ENCODE data around the gene ZNF782. TPM values are rescaled to one million over a fixed set of nuclear protein-coding genes. Genes with fewer than 3 reads are reported as not detected.
"Not testable (repeated sequence)": the region's sequence is repeated elsewhere in the genome, so short reads cannot be mapped to it uniquely, and the experiment has no call there.

The ZNF782 gene
- total RNA-seq: 1 to 10 TPM; 4.5 to 7.1 TPM

GRCh38 chr9:96853781-96854650 lies at the start of gene ZNF782:
TSS of gene ZNF782 (minus strand) at chr9:96854514. CDS start at chr9:96851961, 2,553 bp downstream.
- DNase-seq (peak; percentile 87), ATAC-seq (replicated peaks in 1 of 2) (peak; percentile 90)
- H3K4me3 Mint-ChIP-seq: peak within 1 kb of the TSS; percentile 100
- H3K36me3 Mint-ChIP-seq (ENCODE audit: insufficient read depth in 2 of 2): peaks cover 2 to 10% of the 10 kb centered on the region in 2 donors
- H3K4me1 Mint-ChIP-seq (ENCODE audit: low read depth): peaks cover 59% of the 10 kb centered on the region
- H3K27ac Mint-ChIP-seq: peak within 1 kb of the TSS; percentile 99
- no peaks in the 10 kb centered on the region for H3K9me3 Mint-ChIP-seq
- H3K27me3 Mint-ChIP-seq (ENCODE audit: low read depth): peaks cover 20% of the 10 kb centered on the region

DNA sequence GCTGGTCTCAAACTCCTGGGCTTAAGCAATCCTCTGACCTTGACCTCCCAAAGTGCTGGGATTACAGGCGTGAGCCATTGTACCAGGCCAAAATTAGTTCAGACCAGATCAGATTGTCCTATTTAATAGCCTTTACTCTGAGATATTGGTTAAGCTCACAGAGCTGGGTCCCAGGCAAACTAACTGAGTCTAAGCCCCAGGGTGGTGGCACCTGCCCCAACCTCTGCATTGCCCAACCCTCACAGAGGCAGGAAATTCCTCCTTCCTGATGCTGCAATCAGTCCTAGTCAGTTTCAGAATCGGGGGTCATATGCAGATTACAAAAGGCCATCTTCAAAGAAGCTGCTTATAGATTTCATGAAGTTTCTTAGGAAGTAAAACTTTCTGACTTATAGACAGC lies 45.7 kb upstream of the ZNF782 start:
- not testable (repeated sequence) for H3K27ac Mint-ChIP-seq; H3K36me3 Mint-ChIP-seq (ENCODE audit: insufficient read depth in 2 of 2); H3K9me3 Mint-ChIP-seq; H3K4me1 Mint-ChIP-seq (ENCODE audit: low read depth); H3K27me3 Mint-ChIP-seq (ENCODE audit: low read depth); ATAC-seq (replicated peaks in 1 of 2); H3K4me3 Mint-ChIP-seq; DNase-seq

GRCh38 chr9:96892131-96892530 lies 37.8 kb upstream of the ZNF782 start:
- no peak for DNase-seq
- H3K4me3 Mint-ChIP-seq: no peak overlapping the region
- no peaks in the 10 kb centered on the region for H3K9me3 Mint-ChIP-seq
- H3K27me3 Mint-ChIP-seq (ENCODE audit: low read depth): no peaks in the 10 kb centered on the region
- H3K4me1 Mint-ChIP-seq (ENCODE audit: low read depth): no peaks in the 10 kb centered on the region
- no peak for ATAC-seq (replicated peaks in 1 of 2)
- H3K27ac Mint-ChIP-seq: no peak overlapping the region
- H3K36me3 Mint-ChIP-seq (ENCODE audit: insufficient read depth in 2 of 2): peaks cover 7 to 18% of the 10 kb centered on the region in 2 donors

- no peak overlapping the region for H3K27ac Mint-ChIP-seq
- DNase-seq (no peak), ATAC-seq (replicated peaks in 1 of 2) (no peak)
- no peak overlapping the region for H3K4me3 Mint-ChIP-seq
- H3K36me3 Mint-ChIP-seq (ENCODE audit: insufficient read depth in 2 of 2): peaks cover 0 to 13% of the 10 kb centered on the region in 2 donors
- H3K9me3 Mint-ChIP-seq: peaks cover 1 to 5% of the 10 kb centered on the region in 2 donors
- H3K27me3 Mint-ChIP-seq (ENCODE audit: low read depth): no peaks in the 10 kb centered on the region
- H3K4me1 Mint-ChIP-seq (ENCODE audit: low read depth): no peaks in the 10 kb centered on the region
These were observed 34.3 kb upstream of the ZNF782 start for GRCh38 chr9:96888591-96888990.

DNA sequence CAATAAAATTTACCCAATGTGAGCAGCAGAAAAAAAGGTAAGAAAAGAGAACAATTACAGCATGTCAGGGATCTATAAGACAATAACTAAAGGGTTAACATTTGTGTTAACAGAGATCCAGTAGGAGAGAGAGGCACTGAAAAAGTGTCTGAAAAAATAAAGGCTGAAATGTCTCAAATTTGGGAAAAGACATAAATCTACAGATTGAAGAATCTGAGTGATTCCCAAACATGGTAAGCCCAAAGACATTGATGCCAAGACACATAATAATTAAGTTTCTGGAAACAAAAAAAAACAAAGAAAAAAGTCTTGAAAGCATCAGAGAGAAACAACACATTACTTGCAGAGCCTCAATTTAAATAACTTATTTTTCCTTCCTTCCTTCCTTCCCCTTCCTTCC lies 31.1 kb upstream of the ZNF782 start:
- Mint-ChIP-seq H3K27ac (no peak overlapping the region), H3K36me3 (ENCODE audit: insufficient read depth in 2 of 2) (peaks cover 2 to 4% of the 10 kb centered on the region in 2 donors), H3K27me3 (ENCODE audit: low read depth) (peaks cover 9% of the 10 kb centered on the region), H3K4me1 (ENCODE audit: low read depth) (no peaks in the 10 kb centered on the region), H3K9me3 (peaks cover 1 to 5% of the 10 kb centered on the region in 2 donors), H3K4me3 (no peak overlapping the region)
- no peak for DNase-seq
- no peak for ATAC-seq (replicated peaks in 1 of 2)

- peak in 1 of 2 donors; percentile 12 for DNase-seq
- H3K27me3 Mint-ChIP-seq (ENCODE audit: low read depth): peaks cover 17% of the 10 kb centered on the region
- no peaks in the 10 kb centered on the region for H3K4me1 Mint-ChIP-seq (ENCODE audit: low read depth)
- H3K27ac Mint-ChIP-seq: no peak overlapping the region
- H3K4me3 Mint-ChIP-seq: no peak overlapping the region
- peaks cover 2 to 4% of the 10 kb centered on the region in 2 donors for H3K36me3 Mint-ChIP-seq (ENCODE audit: insufficient read depth in 2 of 2)
- H3K9me3 Mint-ChIP-seq: peaks cover 1 to 5% of the 10 kb centered on the region in 2 donors
- ATAC-seq (replicated peaks in 1 of 2): peak; percentile 46 to 69
These were observed 30.1 kb upstream of the ZNF782 start for GRCh38 chr9:96884443-96884842.

- H3K27ac Mint-ChIP-seq: no peak overlapping the region
- peaks cover 1 to 5% of the 10 kb centered on the region in 2 donors for H3K9me3 Mint-ChIP-seq
- no peaks in the 10 kb centered on the region for H3K4me1 Mint-ChIP-seq (ENCODE audit: low read depth)
- DNase-seq (no peak), ATAC-seq (replicated peaks in 1 of 2) (peak in 1 of 2 donors; percentile 15)
- no peak overlapping the region for H3K4me3 Mint-ChIP-seq
- H3K36me3 Mint-ChIP-seq (ENCODE audit: insufficient read depth in 2 of 2): peaks cover 2 to 4% of the 10 kb centered on the region in 2 donors
- H3K27me3 Mint-ChIP-seq (ENCODE audit: low read depth): peaks cover 23% of the 10 kb centered on the region
These were observed 29.6 kb upstream of the ZNF782 start for GRCh38 chr9:96883922-96884321.

- Mint-ChIP-seq H3K27ac (no peak overlapping the region), H3K4me3 (peak overlapping the region; percentile 49 to 85), H3K4me1 (ENCODE audit: low read depth) (peaks cover 36% of the 10 kb centered on the region), H3K36me3 (ENCODE audit: insufficient read depth in 2 of 2) (peaks cover 0 to 8% of the 10 kb centered on the region in 2 donors), H3K27me3 (ENCODE audit: low read depth) (peaks cover 53% of the 10 kb centered on the region), H3K9me3 (no peaks in the 10 kb centered on the region)
- no peak for DNase-seq
- no peak for ATAC-seq (replicated peaks in 1 of 2)
These were observed 23.0 kb upstream of the ZNF782 start for GRCh38 chr9:96877269-96877668.

GRCh38 chr9:96875461-96876142 lies 21.3 kb upstream of the ZNF782 start:
- Mint-ChIP-seq H3K36me3 (ENCODE audit: insufficient read depth in 2 of 2) (peaks cover 0 to 6% of the 10 kb centered on the region in 2 donors), H3K27ac (peak overlapping the region; percentile 91), H3K9me3 (no peaks in the 10 kb centered on the region), H3K27me3 (ENCODE audit: low read depth) (peaks cover 46% of the 10 kb centered on the region), H3K4me3 (peak overlapping the region; percentile 85 to 98), H3K4me1 (ENCODE audit: low read depth) (peaks cover 36% of the 10 kb centered on the region)
- DNase-seq (peak; percentile 57 to 65), ATAC-seq (replicated peaks in 1 of 2) (peak; percentile 61 to 67)

GRCh38 chr9:96874947-96875460 lies 20.7 kb upstream of the ZNF782 start:
- Mint-ChIP-seq H3K36me3 (ENCODE audit: insufficient read depth in 2 of 2) (peaks cover 0 to 6% of the 10 kb centered on the region in 2 donors), H3K27ac (no peak overlapping the region), H3K4me1 (ENCODE audit: low read depth) (peaks cover 36% of the 10 kb centered on the region), H3K9me3 (no peaks in the 10 kb centered on the region), H3K27me3 (ENCODE audit: low read depth) (peaks cover 41% of the 10 kb centered on the region), H3K4me3 (peak overlapping the region; percentile 85 to 98)
- ATAC-seq (replicated peaks in 1 of 2): peak; percentile 92 to 93
- DNase-seq: peak; percentile 30 to 45

- Mint-ChIP-seq H3K4me3 (no peak overlapping the region), H3K9me3 (no peaks in the 10 kb centered on the region), H3K27ac (no peak overlapping the region), H3K36me3 (ENCODE audit: insufficient read depth in 2 of 2) (peaks cover 0 to 6% of the 10 kb centered on the region in 2 donors), H3K27me3 (ENCODE audit: low read depth) (peaks cover 34% of the 10 kb centered on the region), H3K4me1 (ENCODE audit: low read depth) (peaks cover 36% of the 10 kb centered on the region)
- DNase-seq (no peak), ATAC-seq (replicated peaks in 1 of 2) (no peak)
These were observed 20.0 kb upstream of the ZNF782 start for GRCh38 chr9:96874201-96874785.

DNA sequence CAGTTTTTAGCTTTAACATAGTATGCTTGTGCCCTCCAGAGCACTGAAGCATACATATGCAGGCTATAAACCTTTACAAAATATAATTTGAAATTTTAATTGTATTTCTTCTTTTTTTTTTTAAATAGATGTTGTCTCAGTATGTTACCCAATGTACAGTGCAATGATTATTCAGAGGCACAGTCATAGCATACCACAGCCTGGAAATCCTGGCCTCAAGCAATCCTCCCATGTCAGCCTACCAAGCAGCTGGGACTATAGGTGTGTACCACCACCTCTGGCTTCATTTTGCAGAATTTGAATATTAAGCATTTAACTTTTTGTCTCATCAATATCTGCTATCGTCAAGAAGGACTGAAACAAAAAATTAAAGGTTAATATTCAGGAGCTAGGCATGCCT lies 16.9 kb upstream of the ZNF782 start:
- Mint-ChIP-seq H3K36me3 (ENCODE audit: insufficient read depth in 2 of 2) (no peaks in the 10 kb centered on the region), H3K9me3 (no peaks in the 10 kb centered on the region), H3K4me3 (no peak overlapping the region), H3K27me3 (ENCODE audit: low read depth) (peaks cover 4% of the 10 kb centered on the region), H3K27ac (no peak overlapping the region), H3K4me1 (ENCODE audit: low read depth) (peaks cover 26% of the 10 kb centered on the region)
- DNase-seq (no peak), ATAC-seq (replicated peaks in 1 of 2) (no peak)

- Mint-ChIP-seq H3K27me3 (ENCODE audit: low read depth) (no peaks in the 10 kb centered on the region), H3K27ac (no peak overlapping the region), H3K36me3 (ENCODE audit: insufficient read depth in 2 of 2) (peaks cover 4 to 5% of the 10 kb centered on the region in 2 donors), H3K4me1 (ENCODE audit: low read depth) (peaks cover 2% of the 10 kb centered on the region), H3K9me3 (peaks cover 6% of the 10 kb centered on the region in 2 donors), H3K4me3 (no peak overlapping the region)
- no peak for ATAC-seq (replicated peaks in 1 of 2)
- DNase-seq: no peak
These were observed 14.4 kb upstream of the ZNF782 start for GRCh38 chr9:96868709-96869108.

Measured in activated T-cell treated with anti-CD3 and anti-CD28 coated beads, Interleukin-2, amount 50 U/mL, for 72 hours (primary cell).